HG03378 (cell line): Measurements from ENCODE around the gene REL.
A peak's percentile ranks its signal among the peaks of the same experiment; 100 is the strongest.

Source experiments
- ATAC-seq: cut with Tn5 transposase; IDR thresholded peaks from one replicate; pipeline ENCODE4 v1.9.1; 2021; ENCODE audit warnings: mild to moderate bottlenecking, moderate library complexity; ENCODE audit not compliant: unreplicated experiment

REL gene

GRCh38 chr2:60963190-60963589 lies 81.8 kb downstream of the REL start:
- no peak for ATAC-seq

GRCh38 chr2:60964651-60965498 lies 83.5 kb downstream of the REL start:
- ATAC-seq, result no peak

GRCh38 chr2:60965499-60965785 lies 84.1 kb downstream of the REL start:
- no peak for ATAC-seq

GRCh38 chr2:60966507-60967405 lies 85.4 kb downstream of the REL start:
- ATAC-seq, result peak; percentile 51

GRCh38 chr2:60972889-60973656 lies 91.7 kb downstream of the REL start:
- ATAC-seq, result no peak

GRCh38 chr2:60973705-60974104 lies 92.3 kb downstream of the REL start:
- ATAC-seq, result no peak

GRCh38 chr2:60974652-60975051 lies 93.3 kb downstream of the REL start:
- ATAC-seq, result no peak
